Stimulated activated CD8-positive, alpha-beta memory T cell treated with anti-CD3 and anti-CD28 coated beads, Interleukin-12 subunit alpha, Interleukin-12 subunit beta, amount 100 ng/mL, for 24 hours (primary cell): ENCODE measurements around the gene PLB1.
A peak's percentile ranks its signal among the peaks of the same experiment; 100 is the strongest.

Experiments
- DNase-seq: peaks from one replicate; pipeline ENCODE4 v3.0.0-alpha.2; 2020; ENCODE audit errors: extremely low read depth

PLB1 gene

DNA sequence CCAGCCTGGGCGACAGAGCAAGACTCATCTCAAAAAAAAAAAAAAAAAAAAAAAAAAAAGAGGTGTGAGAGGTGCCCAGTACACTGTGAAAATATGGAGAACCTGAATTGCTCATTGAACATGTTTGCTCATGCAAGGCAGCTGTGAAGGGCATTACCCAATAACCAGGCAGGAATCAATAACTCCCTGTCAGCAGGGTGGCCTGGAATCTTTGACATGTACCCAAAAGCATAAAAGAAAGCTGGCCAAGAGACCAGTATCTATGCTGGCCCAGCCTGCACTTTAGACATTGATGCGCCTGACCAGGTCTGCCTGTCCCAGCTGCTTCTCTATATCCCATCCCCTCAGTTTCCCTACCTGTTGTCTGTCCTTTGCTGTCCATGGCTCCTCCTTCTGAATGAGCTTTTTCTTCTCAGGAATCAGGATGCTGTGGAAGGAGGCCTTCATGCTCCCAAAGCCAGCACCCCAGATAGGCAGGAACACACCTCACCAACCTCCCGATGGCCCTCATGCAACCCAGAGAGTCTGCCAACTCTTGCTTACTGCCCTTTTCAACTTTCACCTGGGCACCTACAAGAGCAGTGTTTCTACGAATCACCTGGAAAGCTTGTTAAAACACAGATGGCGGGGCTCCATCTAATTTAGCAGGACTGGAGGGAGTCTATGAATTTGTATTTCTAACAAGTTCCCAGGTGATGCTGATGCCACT lies 172.4 kb downstream of the PLB1 start:
- DNase-seq, result no peak

DNA sequence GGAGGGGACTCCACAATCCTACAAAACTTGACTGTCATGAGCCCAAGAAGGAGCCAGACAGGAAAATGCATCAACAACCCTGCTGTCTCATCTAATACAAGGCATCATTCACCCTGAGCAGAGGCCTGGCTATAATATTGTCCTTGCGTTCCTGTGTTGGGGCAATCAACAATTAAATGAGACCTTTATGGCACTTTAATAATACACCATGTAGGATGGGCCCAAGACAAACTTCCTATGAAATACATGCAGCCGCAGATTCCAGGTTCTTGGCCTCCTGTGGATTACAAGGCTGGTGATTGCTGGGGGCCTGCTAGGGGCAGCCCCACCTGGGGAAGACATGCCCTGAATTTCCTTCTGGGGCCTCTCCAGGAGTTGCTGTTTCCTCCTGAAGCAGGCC lies 173.0 kb downstream of the PLB1 start:
- DNase-seq, result no peak

DNA sequence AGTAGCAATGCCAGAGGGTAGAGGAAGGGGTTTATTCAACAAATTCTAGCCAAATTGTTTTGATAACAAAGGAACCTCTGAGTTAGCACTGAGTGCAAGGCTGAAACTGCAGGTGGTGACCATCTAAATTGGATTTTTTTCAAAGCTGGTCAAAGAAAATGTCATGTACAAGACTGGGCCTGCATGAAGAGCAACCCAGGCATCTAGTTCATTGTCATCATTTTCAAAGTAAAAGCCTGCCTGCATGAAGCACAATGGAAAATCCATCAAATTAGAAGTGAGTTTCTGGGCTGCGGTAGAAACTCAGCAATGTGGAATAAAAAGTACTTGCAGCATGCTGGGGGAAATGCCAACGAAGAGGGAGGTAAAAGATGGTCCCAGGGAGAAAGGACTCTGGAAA lies 175.0 kb downstream of the PLB1 start:
- no peak for DNase-seq

- DNase-seq, result no peak
These were observed 177.5 kb downstream of the PLB1 start for GRCh38 chr2:28673338-28673737.

- DNase-seq, result no peak
These were observed 178.3 kb downstream of the PLB1 start for GRCh38 chr2:28674062-28674712.

- DNase-seq, result no peak
These were observed 178.8 kb downstream of the PLB1 start for GRCh38 chr2:28674713-28675068.

DNA sequence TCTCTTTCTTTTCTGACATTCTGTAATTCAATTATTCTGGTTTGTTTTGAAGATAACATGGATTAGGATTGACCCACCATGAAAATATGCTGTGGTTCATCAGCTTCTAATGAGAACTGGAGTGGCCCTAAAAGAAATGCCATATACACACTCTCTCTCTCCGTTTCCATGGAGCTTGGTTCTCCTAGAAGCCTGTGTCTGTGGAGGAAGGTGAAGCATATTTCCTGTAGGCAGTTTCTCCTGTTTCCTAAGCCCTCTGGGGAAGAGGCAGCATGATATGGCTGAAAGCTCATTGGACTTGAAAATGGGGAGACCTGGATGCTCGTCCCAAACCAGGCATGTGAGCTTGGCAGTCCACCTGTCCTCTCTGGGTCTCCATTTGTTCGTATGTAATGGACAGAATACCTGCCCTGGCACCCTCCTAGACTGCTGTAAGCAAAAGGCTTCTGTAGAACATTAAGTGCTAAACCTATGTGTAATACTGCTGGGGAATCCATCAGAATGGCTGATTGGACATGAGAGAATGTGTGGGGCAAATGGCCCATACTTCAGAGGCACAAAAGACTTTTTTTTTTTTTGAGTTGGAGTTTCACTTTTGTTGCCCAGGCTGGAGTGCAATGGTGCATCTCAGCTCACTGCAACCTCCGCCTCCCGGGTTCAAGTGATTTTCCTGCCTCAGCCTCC lies 180.4 kb downstream of the PLB1 start:
- DNase-seq, result no peak

- no peak for DNase-seq
These were observed 182.5 kb downstream of the PLB1 start for GRCh38 chr2:28678175-28678855.

- no peak for DNase-seq
These were observed 183.1 kb downstream of the PLB1 start for GRCh38 chr2:28678944-28679343.

DNA sequence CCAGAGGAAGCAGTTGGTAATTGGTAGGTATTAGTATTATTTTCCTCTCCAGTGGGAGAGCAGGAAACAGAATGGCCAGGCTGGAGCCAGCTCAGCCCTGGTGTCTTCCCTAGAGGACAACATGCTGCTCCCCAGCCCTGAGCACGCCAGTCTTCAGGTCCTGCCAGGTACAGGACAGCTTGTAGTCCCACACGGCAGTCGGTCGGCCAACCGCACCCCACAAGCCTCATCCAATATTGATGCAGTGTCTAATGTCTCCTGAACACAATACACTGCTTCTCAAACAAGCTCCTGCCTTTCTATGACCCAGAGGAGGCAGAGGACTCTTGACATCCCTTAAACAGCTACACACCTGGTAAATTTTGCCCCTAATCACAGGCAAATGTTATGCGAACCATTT lies 184.8 kb downstream of the PLB1 start:
- no peak for DNase-seq

- peak; percentile 33 for DNase-seq
These were observed 185.3 kb downstream of the PLB1 start for GRCh38 chr2:28681158-28681571.

- no peak for DNase-seq
These were observed 185.7 kb downstream of the PLB1 start for GRCh38 chr2:28681606-28682005.

DNA sequence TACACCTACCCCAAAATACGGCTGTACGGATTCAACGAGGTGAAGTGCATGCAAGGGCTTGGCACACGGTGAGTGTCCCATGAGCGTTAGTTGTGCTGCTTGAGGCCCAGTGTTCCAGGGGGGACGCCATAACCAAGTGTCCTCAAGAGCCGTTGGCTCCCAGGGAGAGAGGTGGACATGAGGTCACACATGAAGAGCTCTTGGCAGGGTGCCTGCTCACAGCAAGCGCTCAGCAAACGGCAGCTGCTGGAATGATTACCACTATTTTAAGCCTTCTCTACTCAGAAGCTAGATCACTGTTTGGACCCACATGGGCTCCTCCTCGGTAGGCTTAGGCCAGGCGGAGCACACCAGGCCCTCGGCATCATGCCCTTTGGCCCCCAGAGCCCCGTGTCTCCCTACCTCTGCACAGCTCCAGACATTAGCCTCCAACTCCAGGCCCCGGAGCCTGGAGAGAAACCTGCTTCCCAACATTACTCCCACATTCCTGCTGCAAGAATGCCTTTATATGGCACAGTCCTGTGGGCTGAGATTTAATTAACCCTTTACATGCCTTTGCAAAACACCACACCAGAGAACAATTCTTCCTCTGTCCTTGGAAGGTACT lies 187.3 kb downstream of the PLB1 start:
- no peak for DNase-seq

GRCh38 chr2:28684142-28684858 lies 188.4 kb downstream of the PLB1 start:
- DNase-seq, result no peak

GRCh38 chr2:28687171-28687570 lies 191.3 kb downstream of the PLB1 start:
- no peak for DNase-seq

GRCh38 chr2:28687640-28688385 lies 192.0 kb downstream of the PLB1 start:
- DNase-seq, result no peak

DNA sequence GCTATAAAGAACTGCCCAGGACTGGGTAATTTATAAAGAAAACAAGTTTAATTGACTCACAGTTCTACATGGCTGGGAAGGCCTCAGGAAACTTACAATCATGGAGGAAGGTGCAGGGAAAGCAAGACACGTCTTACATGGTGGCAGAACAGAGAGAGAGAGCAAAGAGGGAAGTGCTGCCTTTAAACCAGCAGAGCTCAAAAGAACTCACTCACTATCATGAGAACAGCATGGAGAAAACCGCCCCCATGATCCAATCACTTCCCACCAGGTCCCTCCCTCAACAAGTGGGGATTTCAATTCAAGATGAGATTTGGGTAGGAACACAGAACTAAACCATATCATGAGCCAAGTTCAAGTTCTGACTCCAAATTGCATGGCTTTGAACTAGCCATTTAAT lies 193.0 kb downstream of the PLB1 start:
- no peak for DNase-seq

GRCh38 chr2:28689771-28690170 lies 193.9 kb downstream of the PLB1 start:
- no peak for DNase-seq

DNA sequence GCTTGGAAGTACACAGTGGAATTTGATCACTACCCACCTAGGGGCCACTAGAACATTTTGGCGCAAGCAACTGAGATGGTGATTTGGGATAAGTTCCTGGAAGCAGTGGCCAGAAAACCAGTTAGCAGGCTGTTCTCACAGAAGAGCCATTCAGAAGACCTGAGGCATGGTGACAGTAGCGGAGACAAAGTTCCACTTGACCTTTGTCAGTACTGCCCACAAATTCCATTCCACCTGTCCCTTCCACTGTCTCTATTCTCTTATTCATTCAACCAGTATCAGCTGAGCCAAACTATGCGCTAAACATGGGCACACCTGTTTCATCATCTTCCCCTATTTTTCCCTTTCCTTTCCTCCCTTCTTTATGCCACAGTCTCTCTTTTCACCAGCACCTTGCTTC lies 196.6 kb downstream of the PLB1 start:
- no peak for DNase-seq

DNA sequence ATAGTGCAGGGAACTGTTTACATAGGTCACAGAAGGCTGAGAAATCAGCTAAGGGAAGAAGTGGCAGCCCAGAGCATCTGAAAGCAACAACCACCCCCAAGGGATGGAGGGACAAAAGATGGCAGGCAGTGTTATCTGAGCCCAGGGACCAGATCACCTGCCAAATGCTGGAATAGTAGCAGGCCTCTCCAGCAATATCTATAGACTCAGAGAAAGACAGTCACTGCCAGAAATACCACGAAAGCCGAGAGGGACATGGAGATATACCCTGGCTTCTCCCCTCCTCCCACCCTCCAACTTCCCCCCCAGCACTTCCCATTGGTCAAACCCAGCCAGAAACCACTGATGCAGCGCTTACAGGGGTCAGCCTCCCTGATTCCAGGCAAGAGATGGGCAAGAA lies 197.4 kb downstream of the PLB1 start:
- DNase-seq, result no peak
